GM12891 (cell line): ENCODE results near the gene RMI2.

Source experiments
- POLR2A ChIP-seq: IDR thresholded peaks from 2 replicates; pipeline ENCODE4 v1.6.1; 2011; ENCODE audit warnings: low read depth, low read length, control low read depth
- POLR2AphosphoS5 ChIP-seq: IDR thresholded peaks from 2 replicates; pipeline ENCODE4 v1.6.1; 2011; ENCODE audit warnings: low read depth, low read length, control low read depth

DNA sequence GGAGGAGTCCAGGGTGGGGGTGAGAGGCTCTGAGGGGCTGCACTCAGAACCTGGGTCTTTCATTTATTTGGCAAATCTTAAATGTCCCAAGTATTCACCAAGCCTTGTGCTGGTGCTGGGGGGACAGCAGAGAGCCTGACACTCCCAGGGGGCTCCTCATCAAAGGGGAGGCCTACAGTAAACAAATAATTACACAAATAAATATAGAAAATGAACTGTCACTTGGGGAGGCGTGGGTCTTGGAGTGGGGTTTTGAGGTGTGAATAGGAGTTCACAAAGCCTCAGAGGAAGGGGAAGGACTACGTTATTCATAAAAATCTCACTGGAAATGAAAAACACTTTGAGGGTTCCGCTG is 48.9 kb upstream of the RMI2 start:
- TF ChIP-seq POLR2A = no peak
- TF ChIP-seq POLR2AphosphoS5 = no peak
